ENCODE results near the gene ITGBL1.
A peak's percentile ranks its signal among the peaks of the same experiment; 100 is the strongest.

ITGBL1 gene

GRCh38 chr13:101631395-101631794 is 178.9 kb downstream of the ITGBL1 start:
- DNase-seq = no peak

DNA sequence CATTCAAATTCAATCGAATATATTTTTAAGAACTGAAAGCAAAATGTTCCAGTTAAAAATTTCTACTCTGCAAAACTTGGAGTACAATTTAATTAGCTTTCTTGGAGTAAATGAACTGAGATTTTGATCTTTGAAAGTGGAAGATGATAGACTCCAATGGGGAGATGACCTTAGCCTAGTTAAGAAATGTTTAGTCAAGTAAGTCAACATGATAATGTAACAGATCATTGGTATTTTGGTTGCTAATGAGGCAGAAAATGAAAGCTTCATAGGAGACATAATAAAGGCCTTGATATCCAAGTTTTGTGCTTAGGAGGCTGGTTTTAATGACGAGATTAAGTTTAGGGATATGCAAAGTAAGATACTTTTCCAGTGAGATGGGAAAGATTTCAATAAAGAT is 181.7 kb downstream of the ITGBL1 start:
- no peak for DNase-seq

DNA sequence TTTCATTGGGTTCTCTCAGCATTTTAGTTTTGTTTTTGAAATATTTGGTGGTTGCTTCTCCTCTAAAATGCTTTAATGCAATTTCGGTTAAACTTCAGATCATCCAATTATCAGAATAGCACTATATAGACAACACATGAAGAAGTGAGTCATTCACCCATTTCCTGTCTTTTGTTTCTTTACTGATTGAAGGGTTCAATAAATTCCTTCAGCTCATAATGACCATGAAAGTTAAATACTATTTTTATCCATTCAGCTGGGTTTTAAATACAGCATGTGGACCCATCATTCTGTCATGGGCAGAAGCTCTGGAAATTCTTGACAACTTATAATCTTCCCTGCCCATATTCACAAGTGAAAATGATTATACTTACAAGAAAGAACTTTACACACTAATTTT is 187.2 kb downstream of the ITGBL1 start:
- no peak for DNase-seq

GRCh38 chr13:101640788-101641400 is 188.4 kb downstream of the ITGBL1 start:
- no peak for DNase-seq

DNA sequence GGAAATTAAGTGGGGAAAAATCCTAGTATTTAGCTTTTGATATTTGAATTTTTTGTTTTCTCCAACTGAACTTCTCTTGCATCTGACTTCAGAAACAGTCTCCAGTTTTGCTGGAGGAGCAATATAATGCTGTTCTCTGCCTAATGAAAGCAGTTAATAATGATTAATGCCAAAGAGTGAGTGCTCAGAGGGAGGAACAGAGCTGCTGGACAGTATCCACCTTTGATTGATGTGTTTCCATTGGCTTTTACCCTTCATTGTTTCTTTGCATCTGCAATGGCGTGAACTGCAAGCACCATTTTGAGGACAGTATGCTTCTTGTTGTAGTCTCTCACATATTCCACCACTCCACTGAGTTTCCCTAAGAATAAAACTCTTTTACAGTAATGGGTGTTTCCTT is 193.4 kb downstream of the ITGBL1 start:
- DNase-seq = no peak

DNA sequence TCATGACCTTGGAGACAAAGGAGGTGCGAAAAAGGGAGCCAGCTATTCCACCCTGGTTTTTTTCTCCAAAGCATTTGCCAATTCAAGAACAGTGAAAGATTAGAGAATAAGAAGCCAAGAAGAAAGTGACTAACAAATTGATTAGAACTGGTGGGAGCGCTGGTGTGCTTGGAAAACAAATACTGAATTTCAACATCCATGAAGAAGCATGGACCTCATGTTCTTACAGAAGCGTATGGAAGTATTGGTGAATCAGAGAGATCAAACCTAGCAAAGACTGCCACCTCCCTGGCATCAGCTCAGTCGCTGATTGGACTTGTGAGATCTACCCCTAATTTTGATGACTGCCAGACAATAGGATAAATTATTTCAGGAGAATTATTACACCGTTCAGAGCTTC is 195.3 kb downstream of the ITGBL1 start:
- no peak for DNase-seq

DNA sequence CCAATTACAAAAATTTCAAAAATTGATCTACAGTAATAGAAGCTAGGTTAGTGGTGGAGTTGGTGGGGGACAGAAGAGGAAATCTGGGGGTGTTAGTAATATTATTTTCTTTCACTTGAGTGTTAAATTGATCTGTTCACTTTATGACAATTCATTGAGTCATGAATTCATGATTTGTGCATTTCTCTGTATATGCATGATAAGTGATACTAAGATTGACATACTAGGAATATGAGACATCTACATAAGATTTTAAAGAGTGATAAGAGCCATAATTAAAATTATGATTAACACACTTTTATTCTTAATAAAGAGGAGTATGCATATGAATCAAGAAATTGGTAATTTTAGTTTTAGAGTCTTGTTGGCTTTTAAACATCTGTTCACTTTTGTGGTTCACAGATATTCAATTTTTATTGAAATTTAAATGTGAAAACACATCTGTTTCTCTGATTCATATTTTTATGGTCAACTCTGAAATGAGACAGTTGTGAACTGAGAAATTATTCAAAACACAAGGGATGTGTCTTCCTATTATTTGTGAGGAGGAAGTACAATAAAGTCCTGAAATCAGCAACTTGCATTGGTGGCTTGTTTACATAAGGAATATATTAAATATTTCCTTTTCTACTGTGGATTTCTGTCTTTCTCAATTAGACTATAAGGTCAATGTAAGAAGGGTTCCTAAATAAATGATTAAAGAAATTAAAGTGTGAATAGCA is 196.5 kb downstream of the ITGBL1 start:
- DNase-seq = no peak

DNA sequence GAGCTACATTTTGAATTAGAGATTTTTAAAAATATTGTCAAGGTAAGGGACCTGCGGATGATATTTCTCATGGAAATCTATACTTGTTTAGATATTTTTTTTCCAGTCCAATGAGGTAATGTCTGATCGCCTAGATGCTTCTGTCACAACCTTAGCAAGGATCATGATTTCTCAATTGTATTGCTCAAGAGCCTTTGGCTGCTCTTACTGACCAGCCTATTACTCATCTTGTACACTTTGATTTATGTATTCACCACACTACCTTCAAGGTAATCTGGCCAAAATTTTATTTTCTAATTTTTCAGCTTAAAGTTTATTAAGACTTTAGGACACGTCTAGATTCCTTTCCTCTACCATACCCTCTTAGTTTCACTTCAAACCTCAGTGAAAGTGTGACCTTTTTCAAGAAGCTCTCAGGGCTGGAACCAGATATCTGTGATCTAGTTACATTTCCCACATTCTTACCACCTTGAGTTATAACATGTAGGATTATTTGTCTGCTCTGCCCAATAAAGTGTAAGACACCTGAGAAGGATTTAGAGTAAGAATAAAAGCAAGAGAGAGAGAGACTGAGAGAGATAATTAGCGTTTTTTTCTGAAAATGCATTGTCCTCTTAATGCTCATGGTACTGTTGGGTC is 197.1 kb downstream of the ITGBL1 start:
- DNase-seq = no peak

DNA sequence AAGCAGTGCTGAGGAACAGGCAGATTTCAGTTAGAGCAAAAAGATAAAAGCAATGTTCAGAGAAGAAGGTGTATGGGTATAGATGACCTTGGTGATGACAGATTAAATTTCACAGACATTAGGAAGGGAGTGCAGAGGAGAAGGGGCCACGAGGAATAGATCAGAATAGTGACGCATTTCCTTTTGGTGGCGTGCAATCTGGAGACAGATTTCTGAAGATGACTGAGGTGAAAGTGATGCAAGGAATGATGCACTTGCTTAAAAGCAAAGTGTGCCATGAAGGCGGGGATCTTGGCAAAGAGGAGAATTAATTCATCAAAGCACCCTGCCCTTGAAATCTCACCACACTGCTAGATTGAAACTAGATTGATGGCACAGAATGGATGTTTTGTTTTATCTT is 202.4 kb downstream of the ITGBL1 start:
- no peak for DNase-seq

- no peak for DNase-seq
These were observed 203.0 kb downstream of the ITGBL1 start for GRCh38 chr13:101655435-101655834.

GRCh38 chr13:101660711-101661110 is 208.2 kb downstream of the ITGBL1 start:
- DNase-seq = no peak

DNA sequence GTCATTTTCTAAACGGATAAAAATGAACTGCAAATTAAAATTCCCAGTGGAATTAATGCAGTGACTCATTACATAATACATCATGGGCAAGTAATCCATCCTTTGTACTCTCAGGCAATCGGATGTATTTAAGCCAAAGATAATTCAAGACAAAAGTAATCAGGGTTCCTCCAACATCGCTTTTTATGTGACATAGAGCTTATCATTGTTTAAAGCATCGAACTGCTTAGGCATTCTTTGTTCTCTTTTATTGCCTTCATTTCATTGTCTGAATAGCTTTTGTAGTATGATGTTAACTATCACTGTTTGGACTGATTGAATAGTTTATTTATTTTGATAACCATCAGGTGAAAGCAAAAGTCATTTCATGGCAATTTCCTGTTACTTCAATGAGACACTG is 209.4 kb downstream of the ITGBL1 start:
- DNase-seq = no peak

- DNase-seq = no peak
These were observed 221.1 kb downstream of the ITGBL1 start for GRCh38 chr13:101673360-101674105.

DNA sequence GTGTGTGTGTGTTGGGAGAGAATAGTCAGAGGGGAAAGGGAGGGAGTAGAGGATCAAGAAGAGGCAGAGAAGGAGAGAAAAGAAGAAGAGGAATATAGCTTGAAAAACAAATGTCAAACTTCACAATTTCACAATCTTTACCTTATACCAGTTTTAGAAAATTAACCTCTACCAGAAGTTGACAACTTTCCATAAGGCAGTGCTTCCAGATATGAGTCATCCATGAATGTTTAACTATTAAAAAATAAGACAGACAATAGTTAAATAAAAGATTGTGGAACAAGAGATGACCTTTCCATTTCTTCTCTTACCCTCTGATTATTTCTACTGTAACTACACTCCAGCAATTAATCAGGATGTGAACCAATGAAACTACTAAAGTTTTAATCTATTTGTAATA is 229.4 kb downstream of the ITGBL1 start:
- DNase-seq = no peak

DNA sequence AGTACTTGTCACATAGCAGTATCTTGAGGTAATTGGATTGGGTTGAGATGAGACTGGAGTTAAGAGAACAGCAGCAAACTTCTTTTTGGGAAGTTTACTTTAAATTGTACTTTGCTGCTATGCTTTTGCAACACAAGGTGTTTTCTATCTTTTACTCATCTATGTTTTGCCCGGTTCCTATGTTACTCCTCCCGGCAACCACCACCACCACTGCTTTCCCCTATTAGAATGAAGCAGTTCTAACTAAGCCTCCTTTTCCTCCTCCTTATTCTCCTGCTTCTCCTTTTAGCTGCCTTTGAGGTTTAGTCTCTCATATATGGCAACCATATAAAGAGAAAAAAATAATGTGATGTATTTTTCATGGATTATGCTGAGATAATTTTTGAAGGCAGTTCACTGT is 233.5 kb downstream of the ITGBL1 start:
- DNase-seq = no peak

DNA sequence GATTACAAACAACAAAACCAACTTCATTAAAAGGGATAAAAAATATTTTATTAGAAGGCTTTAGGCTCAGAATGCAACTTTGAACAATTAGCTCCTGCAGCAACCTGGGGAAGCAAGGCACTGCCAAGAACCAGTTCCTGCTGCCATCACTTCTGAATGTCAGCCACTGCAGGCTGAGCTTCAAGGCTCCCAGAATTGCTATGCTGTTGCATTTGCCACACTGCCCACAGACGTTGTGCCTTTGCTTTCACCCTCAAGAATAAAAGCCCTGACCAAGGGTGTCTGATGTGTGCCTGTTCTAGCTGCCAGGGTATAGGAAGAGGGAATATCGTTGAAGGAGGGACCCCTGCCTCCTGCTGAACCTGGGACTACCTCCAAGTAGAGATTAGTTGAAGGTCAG is 238.4 kb downstream of the ITGBL1 start:
- no peak for DNase-seq

GRCh38 chr13:101691341-101691860 is 238.9 kb downstream of the ITGBL1 start:
- DNase-seq = peak; percentile 57

- no peak for DNase-seq
These were observed 243.5 kb downstream of the ITGBL1 start for GRCh38 chr13:101695870-101696516.

GRCh38 chr13:101697745-101698144 is 245.3 kb downstream of the ITGBL1 start:
- no peak for DNase-seq

- no peak for DNase-seq
These were observed 245.9 kb downstream of the ITGBL1 start for GRCh38 chr13:101698400-101698799.

DNA sequence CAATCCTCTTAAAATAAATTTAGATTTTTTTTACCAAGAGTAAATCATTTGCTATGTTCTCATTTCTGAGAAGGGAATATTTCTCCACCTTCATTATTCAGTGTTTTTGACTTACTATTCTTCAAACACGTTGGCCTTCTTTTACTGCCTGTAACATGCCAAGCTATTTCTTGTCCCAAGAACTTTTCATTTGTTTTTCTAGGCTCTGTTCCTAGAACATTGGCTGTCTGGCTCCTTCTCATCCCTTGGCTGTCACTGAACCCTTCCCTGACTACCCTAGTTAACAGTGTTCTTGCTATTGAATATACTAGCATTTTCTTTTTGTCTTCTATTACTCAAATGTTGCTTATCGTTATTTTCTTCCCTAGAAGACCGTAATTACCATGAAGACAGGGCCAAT is 248.1 kb downstream of the ITGBL1 start:
- no peak for DNase-seq

DNA sequence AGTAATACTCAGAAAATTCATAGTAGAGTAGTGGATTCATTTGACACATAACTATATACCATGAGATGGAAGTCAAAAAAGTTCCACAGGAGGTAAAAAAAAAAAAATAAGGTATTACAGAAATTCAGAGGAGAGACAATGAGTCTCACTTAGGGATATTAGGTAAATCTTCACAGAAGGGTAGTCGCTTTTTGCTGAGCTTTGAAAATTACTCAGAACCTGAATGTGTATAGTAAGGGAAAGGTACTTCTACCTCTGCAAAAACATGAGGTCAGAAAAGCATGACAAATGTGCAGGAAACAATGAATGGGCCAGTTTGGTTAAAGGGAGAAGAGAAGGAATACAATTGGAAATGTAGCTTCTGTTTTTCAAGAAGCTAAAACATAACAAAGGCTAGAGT is 250.6 kb downstream of the ITGBL1 start:
- no peak for DNase-seq

- no peak for DNase-seq
These were observed 251.4 kb downstream of the ITGBL1 start for GRCh38 chr13:101703838-101704237.
